ENCODE data around the gene AKT2. TPM values are rescaled to one million over a fixed set of nuclear protein-coding genes. Genes with fewer than 3 reads are reported as not detected.

Gene AKT2
- total RNA-seq, 1 donor from 2014 or later, result 54.8 TPM

DNA sequence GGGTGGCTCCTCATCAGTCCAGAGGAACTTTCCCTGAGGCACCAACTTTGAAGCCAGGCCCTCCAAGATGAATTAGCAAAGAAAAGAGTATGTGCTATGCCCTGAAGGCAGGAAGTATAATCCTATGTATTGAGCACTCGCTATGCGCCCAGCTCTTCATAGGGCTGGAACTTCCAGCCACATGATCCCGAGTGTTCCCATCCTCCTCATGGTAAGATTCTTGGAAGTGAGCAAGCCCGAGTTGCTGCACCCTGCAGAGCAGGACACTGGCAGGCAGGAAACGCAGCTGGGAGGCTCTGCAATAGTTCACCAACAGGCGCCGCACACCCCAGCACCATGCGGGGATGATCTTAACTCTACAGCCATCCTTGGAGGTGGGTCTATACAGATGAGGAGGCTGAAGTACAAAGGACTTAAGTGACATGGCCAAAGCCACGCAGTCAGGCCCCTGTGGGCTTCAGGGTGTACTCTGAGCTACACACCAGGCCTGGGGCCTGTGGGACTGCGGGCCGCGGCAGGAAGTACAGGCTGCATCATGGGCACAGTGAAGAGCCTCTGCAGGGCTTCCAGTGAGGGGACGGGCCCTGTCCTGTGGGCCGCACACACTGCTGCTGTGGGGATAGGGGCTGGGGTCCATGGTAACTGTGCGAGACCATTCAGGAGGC is 37.9 kb upstream of the AKT2 start:
- TF ChIP-seq, protein P1, sequence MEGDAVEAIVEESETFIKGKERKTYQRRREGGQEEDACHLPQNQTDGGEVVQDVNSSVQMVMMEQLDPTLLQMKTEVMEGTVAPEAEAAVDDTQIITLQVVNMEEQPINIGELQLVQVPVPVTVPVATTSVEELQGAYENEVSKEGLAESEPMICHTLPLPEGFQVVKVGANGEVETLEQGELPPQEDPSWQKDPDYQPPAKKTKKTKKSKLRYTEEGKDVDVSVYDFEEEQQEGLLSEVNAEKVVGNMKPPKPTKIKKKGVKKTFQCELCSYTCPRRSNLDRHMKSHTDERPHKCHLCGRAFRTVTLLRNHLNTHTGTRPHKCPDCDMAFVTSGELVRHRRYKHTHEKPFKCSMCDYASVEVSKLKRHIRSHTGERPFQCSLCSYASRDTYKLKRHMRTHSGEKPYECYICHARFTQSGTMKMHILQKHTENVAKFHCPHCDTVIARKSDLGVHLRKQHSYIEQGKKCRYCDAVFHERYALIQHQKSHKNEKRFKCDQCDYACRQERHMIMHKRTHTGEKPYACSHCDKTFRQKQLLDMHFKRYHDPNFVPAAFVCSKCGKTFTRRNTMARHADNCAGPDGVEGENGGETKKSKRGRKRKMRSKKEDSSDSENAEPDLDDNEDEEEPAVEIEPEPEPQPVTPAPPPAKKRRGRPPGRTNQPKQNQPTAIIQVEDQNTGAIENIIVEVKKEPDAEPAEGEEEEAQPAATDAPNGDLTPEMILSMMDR (IDR thresholded peaks at IDR 0.05; ENCODE audit: insufficient read depth, low read length, severe bottlenecking), result no peak
- FAIRE-seq (no peak), DNase-seq (ENCODE audit: low read depth) (no peak)
- H3K36me3 ChIP-seq (ENCODE audit: control insufficient read depth, insufficient read depth, low read length), result peaks cover 25% of the 10 kb centered on the region
- H3K27me3 ChIP-seq (ENCODE audit: control insufficient read depth, insufficient read depth, low read length), result no peaks in the 10 kb centered on the region
- no peak overlapping the region for H3K4me3 ChIP-seq (ENCODE audit: low read depth, low read length)

DNA sequence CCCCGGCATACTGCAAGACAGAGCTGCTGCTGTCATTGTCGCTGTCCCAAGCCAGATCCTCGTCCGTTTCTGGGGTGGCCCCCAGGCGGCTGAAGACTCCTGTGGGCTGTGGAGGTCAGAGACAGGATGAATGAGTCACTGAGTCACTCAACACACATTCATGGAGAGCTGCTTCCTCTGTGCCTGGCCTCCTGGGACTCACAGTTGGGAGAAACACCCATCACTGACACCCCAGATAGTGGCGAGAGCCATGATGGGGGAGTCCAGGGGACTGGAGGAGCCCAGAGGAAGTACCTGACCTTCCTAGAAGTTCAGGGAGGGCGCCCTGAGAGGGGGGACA is 37.1 kb upstream of the AKT2 start:
- Histone ChIP-seq H3K27me3 (ENCODE audit: control insufficient read depth, insufficient read depth, low read length) (no peaks in the 10 kb centered on the region), H3K4me3 (ENCODE audit: low read depth, low read length) (no peak overlapping the region), H3K36me3 (ENCODE audit: control insufficient read depth, insufficient read depth, low read length) (peaks cover 22% of the 10 kb centered on the region)
- TF ChIP-seq, protein P1 (IDR thresholded peaks at IDR 0.05; ENCODE audit: insufficient read depth, low read length, severe bottlenecking), result no peak
- DNase-seq (ENCODE audit: low read depth) (peak; percentile 4), FAIRE-seq (no peak)

DNA sequence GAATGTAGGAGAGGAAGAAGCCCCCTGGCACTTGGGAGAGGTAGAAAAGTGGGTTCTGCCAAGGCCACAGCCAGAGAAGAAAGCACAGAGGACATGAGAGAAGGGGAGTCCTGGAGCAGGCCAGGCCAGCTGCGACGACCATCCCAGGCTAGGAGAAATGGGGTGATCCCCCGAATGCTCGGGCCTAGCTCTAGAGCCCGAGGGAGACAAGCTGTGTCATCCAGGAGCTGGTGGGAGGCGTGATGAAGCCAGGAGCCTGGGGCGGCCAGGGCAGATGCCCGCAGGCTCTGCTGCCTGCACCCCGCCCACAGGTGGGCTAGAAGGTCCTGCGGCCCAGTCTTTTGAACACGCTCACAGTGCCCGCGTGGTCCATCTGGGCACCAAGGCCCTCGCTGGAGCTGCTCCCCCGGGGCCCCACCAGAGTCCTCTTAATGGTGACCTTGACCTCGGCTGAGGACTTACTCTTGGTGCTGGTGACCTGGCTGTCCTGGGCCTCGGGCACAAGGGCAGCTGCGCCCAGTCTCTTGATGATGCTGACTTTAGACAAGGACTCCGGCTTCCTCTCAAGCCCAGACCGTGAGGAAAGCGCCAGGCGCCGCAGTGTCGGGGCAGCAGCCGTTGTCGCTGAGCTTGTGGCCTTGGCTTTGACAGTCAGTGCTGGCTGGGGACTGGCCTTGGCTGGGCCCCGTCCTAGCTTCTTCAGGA is 36.6 kb upstream of the AKT2 start:
- FAIRE-seq (no peak), DNase-seq (ENCODE audit: low read depth) (no peak)
- peaks cover 22% of the 10 kb centered on the region for H3K36me3 ChIP-seq (ENCODE audit: control insufficient read depth, insufficient read depth, low read length)

DNA sequence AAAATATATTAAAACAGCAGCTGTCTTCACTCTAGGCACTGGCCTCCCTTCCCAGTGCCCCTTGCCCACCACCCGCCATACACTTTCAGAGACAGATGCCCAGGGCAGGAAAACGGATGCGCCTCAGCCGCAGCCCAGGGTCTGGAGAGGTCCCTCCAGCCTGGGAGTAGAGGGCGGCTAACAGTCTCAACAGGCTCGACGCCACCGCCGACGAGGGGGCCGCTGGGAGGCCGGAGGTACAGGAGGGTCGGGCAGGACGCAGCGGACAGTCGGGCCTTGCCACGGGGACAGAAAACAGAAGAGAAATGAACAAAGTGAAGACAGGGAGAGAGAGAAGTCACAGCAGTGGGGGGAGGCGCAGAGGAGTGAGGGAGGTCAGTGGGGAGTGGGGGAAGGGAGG is 35.9 kb upstream of the AKT2 start:
- no peak overlapping the region for H3K4me3 ChIP-seq (ENCODE audit: low read depth, low read length)
- no peaks in the 10 kb centered on the region for H3K27me3 ChIP-seq (ENCODE audit: control insufficient read depth, insufficient read depth, low read length)
- FAIRE-seq, result no peak
- H3K36me3 ChIP-seq (ENCODE audit: control insufficient read depth, insufficient read depth, low read length), result peaks cover 21% of the 10 kb centered on the region
- no peak for DNase-seq (ENCODE audit: low read depth)
- TF ChIP-seq, protein P1 (IDR thresholded peaks at IDR 0.05; ENCODE audit: insufficient read depth, low read length, severe bottlenecking), result no peak

More for the DNA sequence above, 36.6 kb upstream of the AKT2 start:
- H3K4me3 ChIP-seq (ENCODE audit: low read depth, low read length), result no peak overlapping the region
- TF ChIP-seq, protein P1 (IDR thresholded peaks at IDR 0.05; ENCODE audit: insufficient read depth, low read length, severe bottlenecking), result no peak
- H3K27me3 ChIP-seq (ENCODE audit: control insufficient read depth, insufficient read depth, low read length), result no peaks in the 10 kb centered on the region

DNA sequence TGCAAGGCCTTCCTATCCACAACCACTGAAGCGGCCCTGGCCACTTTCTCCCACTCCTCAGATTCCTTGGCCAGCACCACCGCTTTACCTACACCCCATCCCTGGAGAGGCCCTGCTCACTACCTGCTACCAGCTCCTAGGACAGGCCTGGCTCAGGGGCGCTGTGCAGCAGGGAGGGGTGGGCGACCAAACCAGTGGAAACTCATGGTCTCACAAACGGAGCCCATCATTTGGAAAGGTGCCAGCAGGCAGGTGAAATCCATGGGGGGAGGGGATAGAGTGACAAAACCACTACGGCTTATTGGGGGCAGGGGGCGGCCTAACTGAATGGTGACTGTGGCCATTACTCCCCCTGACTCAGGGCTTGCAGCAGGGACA is 35.4 kb upstream of the AKT2 start:
- Histone ChIP-seq H3K4me3 (ENCODE audit: low read depth, low read length) (no peak overlapping the region), H3K36me3 (ENCODE audit: control insufficient read depth, insufficient read depth, low read length) (peaks cover 20% of the 10 kb centered on the region), H3K27me3 (ENCODE audit: control insufficient read depth, insufficient read depth, low read length) (no peaks in the 10 kb centered on the region)
- TF ChIP-seq, protein P1 (IDR thresholded peaks at IDR 0.05; ENCODE audit: insufficient read depth, low read length, severe bottlenecking), result no peak
- DNase-seq (ENCODE audit: low read depth) (no peak), FAIRE-seq (no peak)

All from bronchial epithelial cell (primary cell).